WTC11 (cell line): ENCODE data around the gene TMSB15C. TPM values are rescaled to one million over a fixed set of nuclear protein-coding genes. Genes with fewer than 3 reads are reported as not detected.

Experiments
- ATAC-seq: fragments of 200-7000 bp; cut with Tn5 transposase; 2 replicates; pipeline ENCODE4 v1.10.0; 2021; ENCODE audit warnings: mild to moderate bottlenecking, moderate library complexity
- CTCF ChIA-PET: fragments of 300-600 bp; sonication (Branson Sonifier 250); formaldehyde crosslinking; loops from one replicate; lab custom pipeline; 2021; ENCODE audit warnings: antibody characterized with exemption; lab: Charles Lee
- POLR2A ChIA-PET: fragments of 350-600 bp; sonication (Branson Sonifier 250); formaldehyde crosslinking; loops from one replicate; lab custom pipeline; 2021; ENCODE audit warnings: antibody characterized with exemption; lab: Charles Lee
- DNase-seq: peaks from one replicate; pipeline ENCODE4 v3.0.0; 2021; ENCODE audit warnings: low spot score
- H3K27ac Mint-ChIP-seq: 2 replicates; pipeline ENCODE4 v1.8.0; 2021; ENCODE audit warnings: mixed read lengths
- H3K27me3 Mint-ChIP-seq: 2 replicates; pipeline ENCODE4 v1.8.0; 2021; ENCODE audit warnings: low read depth, mild to moderate bottlenecking, moderate library complexity, mixed read lengths
- H3K36me3 Mint-ChIP-seq: 2 replicates; pipeline ENCODE4 v1.8.0; 2021; ENCODE audit warnings: mixed read lengths
- H3K4me1 Mint-ChIP-seq: 2 replicates; pipeline ENCODE4 v1.8.0; 2022; ENCODE audit warnings: mixed read lengths
- H3K4me3 Mint-ChIP-seq: 2 replicates; pipeline ENCODE4 v1.8.0; 2021; ENCODE audit warnings: mild to moderate bottlenecking, moderate library complexity, mixed read lengths
- H3K9me3 Mint-ChIP-seq: 2 replicates; pipeline ENCODE4 v1.8.0; 2021; ENCODE audit warnings: mixed read lengths
- AFF4 ChIP-seq: sonication (generic); formaldehyde crosslinking; IDR thresholded peaks from 2 replicates; pipeline ENCODE4 v1.8.1; 2023; ENCODE audit warnings: mild to moderate bottlenecking, missing genetic modification reagents, borderline replicate concordance
- ATF2 ChIP-seq: sonication (generic); formaldehyde crosslinking; IDR thresholded peaks from 2 replicates; pipeline ENCODE4 v1.8.1; 2022; ENCODE audit warnings: low read depth, missing genetic modification reagents, borderline replicate concordance
- IRF2 ChIP-seq: sonication (generic); formaldehyde crosslinking; IDR thresholded peaks from 2 replicates; pipeline ENCODE4 v1.8.0; 2022; ENCODE audit warnings: low read depth, missing genetic modification reagents, borderline replicate concordance
- MYBL2 ChIP-seq: sonication (generic); formaldehyde crosslinking; IDR thresholded peaks from 2 replicates; pipeline ENCODE4 v1.8.1; 2023; ENCODE audit warnings: mild to moderate bottlenecking, moderate library complexity, missing genetic modification reagents
- NR3C1 ChIP-seq: sonication (generic); formaldehyde crosslinking; conservative IDR thresholded peaks from 2 replicates; pipeline ENCODE4 v1.8.1; 2023; ENCODE audit warnings: low read depth, mild to moderate bottlenecking, missing genetic modification reagents
- SMAD3 ChIP-seq: sonication (generic); formaldehyde crosslinking; IDR thresholded peaks from 2 replicates; pipeline ENCODE4 v1.8.0; 2022; ENCODE audit warnings: missing genetic modification reagents, mild to moderate bottlenecking, borderline replicate concordance
- SMAD4 ChIP-seq: sonication (generic); formaldehyde crosslinking; IDR thresholded peaks from 2 replicates; pipeline ENCODE4 v1.8.0; 2022; ENCODE audit warnings: mild to moderate bottlenecking, missing genetic modification reagents
- ZBTB21 ChIP-seq: sonication (generic); formaldehyde crosslinking; IDR thresholded peaks from 2 replicates; pipeline ENCODE4 v1.8.1; 2023; ENCODE audit warnings: mild to moderate bottlenecking, missing genetic modification reagents, borderline replicate concordance
- ZNF219 ChIP-seq: sonication (generic); formaldehyde crosslinking; IDR thresholded peaks from 2 replicates; pipeline ENCODE4 v1.8.0; 2023; ENCODE audit warnings: missing genetic modification reagents, mild to moderate bottlenecking, borderline replicate concordance
- ZNF232 ChIP-seq: sonication (generic); formaldehyde crosslinking; IDR thresholded peaks from 2 replicates; pipeline ENCODE4 v1.8.0; 2022; ENCODE audit warnings: mild to moderate bottlenecking, missing genetic modification reagents
- ZNF263 ChIP-seq: sonication (generic); formaldehyde crosslinking; IDR thresholded peaks from 2 replicates; pipeline ENCODE4 v1.8.1; 2022; ENCODE audit warnings: low read depth, mild to moderate bottlenecking, moderate library complexity, missing genetic modification reagents
- ZNF396 ChIP-seq: fragments of 250-450 bp; sonication (Bioruptor Pico); IDR thresholded peaks from 2 replicates; pipeline ENCODE4 v1.8.0; 2021; ENCODE audit warnings: mild to moderate bottlenecking, moderate library complexity, borderline replicate concordance
- total RNA-seq: library from RNA; stranded (reverse); gene quantifications from 3 replicates; pipeline ENCODE4 v1.2.3, GENCODE V29; 2021
- TF ChIP-seq, protein P1 (sequence below): fragments of 200-600 bp; IDR thresholded peaks from 2 replicates; pipeline ENCODE4 v1.8.0; 2022; ENCODE audit warnings: antibody characterized with exemption
- TF ChIP-seq, protein P2 (sequence below): fragments of 250-450 bp; sonication (Bioruptor Pico); IDR thresholded peaks from 2 replicates; pipeline ENCODE4 v1.9.0; 2021; ENCODE audit warnings: moderate library complexity, mild to moderate bottlenecking, inconsistent platforms, borderline replicate concordance
- TF ChIP-seq, protein P3 (sequence below): sonication (generic); formaldehyde crosslinking; IDR thresholded peaks from 2 replicates; pipeline ENCODE4 v1.8.1; 2022; ENCODE audit warnings: missing genetic modification reagents, borderline replicate concordance
- TF ChIP-seq, protein P4 (sequence below): sonication (generic); formaldehyde crosslinking; IDR thresholded peaks from 2 replicates; pipeline ENCODE4 v1.8.1; 2022; ENCODE audit warnings: mild to moderate bottlenecking, moderate library complexity, missing genetic modification reagents

Gene TMSB15C
- total RNA-seq, 1 experiment from 2014 or later = 4.3 TPM

GRCh38 chrX:104098919-104099318, 22.9 kb upstream of the TMSB15C start:
- ATAC-seq = no peak
- CTCF ChIA-PET = interaction anchor here (0.9 to 1.0 kb wide), 2 partner anchors 14 to 38 kb away, joined by 3 to 4 read pairs; no protein-coding TSS in a partner anchor
- H3K36me3 Mint-ChIP-seq = no peaks in the 10 kb centered on the region
- POLR2A ChIA-PET = no interaction called here
- no peaks in the 10 kb centered on the region for H3K9me3 Mint-ChIP-seq
- H3K27me3 Mint-ChIP-seq = peaks cover 8% of the 10 kb centered on the region
- H3K4me3 Mint-ChIP-seq = no peak overlapping the region
- H3K27ac Mint-ChIP-seq = no peak overlapping the region
- no peaks in the 10 kb centered on the region for H3K4me1 Mint-ChIP-seq
- no peak for TF ChIP-seq ZNF263 (CRISPR knock-in tag)
- TF ChIP-seq, protein P1, sequence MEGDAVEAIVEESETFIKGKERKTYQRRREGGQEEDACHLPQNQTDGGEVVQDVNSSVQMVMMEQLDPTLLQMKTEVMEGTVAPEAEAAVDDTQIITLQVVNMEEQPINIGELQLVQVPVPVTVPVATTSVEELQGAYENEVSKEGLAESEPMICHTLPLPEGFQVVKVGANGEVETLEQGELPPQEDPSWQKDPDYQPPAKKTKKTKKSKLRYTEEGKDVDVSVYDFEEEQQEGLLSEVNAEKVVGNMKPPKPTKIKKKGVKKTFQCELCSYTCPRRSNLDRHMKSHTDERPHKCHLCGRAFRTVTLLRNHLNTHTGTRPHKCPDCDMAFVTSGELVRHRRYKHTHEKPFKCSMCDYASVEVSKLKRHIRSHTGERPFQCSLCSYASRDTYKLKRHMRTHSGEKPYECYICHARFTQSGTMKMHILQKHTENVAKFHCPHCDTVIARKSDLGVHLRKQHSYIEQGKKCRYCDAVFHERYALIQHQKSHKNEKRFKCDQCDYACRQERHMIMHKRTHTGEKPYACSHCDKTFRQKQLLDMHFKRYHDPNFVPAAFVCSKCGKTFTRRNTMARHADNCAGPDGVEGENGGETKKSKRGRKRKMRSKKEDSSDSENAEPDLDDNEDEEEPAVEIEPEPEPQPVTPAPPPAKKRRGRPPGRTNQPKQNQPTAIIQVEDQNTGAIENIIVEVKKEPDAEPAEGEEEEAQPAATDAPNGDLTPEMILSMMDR = no peak
- no peak for TF ChIP-seq ZNF232
- TF ChIP-seq, protein P2, sequence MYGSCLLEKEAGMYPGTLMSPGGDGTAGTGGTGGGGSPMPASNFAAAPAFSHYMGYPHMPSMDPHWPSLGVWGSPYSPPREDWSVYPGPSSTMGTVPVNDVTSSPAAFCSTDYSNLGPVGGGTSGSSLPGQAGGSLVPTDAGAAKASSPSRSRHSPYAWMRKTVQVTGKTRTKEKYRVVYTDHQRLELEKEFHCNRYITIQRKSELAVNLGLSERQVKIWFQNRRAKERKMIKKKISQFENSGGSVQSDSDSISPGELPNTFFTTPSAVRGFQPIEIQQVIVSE = no peak
- no peak for TF ChIP-seq AFF4 (CRISPR knock-in tag)
- TF ChIP-seq ZNF219 (CRISPR knock-in tag) = no peak
- no peak for TF ChIP-seq IRF2
- no peak for TF ChIP-seq NR3C1 (CRISPR knock-in tag)
- TF ChIP-seq, protein P3, sequence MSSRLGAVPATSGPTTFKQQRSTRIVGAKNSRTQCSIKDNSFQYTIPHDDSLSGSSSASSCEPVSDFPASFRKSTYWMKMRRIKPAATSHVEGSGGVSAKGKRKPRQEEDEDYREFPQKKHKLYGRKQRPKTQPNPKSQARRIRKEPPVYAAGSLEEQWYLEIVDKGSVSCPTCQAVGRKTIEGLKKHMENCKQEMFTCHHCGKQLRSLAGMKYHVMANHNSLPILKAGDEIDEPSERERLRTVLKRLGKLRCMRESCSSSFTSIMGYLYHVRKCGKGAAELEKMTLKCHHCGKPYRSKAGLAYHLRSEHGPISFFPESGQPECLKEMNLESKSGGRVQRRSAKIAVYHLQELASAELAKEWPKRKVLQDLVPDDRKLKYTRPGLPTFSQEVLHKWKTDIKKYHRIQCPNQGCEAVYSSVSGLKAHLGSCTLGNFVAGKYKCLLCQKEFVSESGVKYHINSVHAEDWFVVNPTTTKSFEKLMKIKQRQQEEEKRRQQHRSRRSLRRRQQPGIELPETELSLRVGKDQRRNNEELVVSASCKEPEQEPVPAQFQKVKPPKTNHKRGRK (CRISPR knock-in tag) = no peak
- TF ChIP-seq SMAD4 (CRISPR knock-in tag) = no peak
- TF ChIP-seq ATF2 = no peak
- TF ChIP-seq ZBTB21 (CRISPR knock-in tag) = no peak
- TF ChIP-seq MYBL2 (CRISPR knock-in tag) = no peak
- TF ChIP-seq ZNF396 (CRISPR knock-in tag) = no peak
- no peak for DNase-seq

DNA sequence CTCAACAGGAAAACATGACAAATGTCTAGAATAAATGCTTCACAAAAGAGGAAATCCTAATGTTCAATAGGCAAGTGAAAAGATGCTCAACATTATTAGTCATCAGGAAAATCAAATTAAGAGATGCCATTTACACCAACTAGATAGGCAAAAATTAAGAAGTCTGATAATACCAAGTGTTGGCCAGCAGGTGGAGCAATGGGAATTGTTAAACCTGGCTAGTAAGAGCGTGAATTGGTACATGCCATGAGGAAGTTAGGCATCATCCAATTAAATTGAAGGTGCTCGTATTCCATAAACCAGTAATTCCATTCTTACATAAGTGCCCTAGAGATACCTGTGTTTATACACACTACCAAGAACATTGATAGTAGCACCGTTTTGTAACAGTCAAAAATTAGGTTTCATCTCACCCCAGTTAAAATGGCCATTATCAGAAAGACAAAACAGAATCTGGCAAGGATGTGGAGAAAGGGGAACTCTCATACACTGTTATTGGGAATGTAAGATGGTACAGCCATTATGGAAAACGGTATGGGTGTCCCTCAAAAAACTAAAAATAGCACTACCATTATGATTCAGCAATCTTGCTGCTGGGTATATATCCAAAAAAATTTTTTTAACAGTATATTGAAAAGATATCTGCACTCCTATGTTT, 22.2 kb upstream of the TMSB15C start:
- POLR2A ChIA-PET = no interaction called here
- H3K9me3 Mint-ChIP-seq = no peaks in the 10 kb centered on the region
- DNase-seq = peak; percentile 21
- no peak overlapping the region for H3K4me3 Mint-ChIP-seq
- no peaks in the 10 kb centered on the region for H3K4me1 Mint-ChIP-seq
- CTCF ChIA-PET = interaction anchor here (0.9 to 1.0 kb wide), 2 partner anchors 15 to 38 kb away, joined by 3 to 4 read pairs; no protein-coding TSS in a partner anchor
- peak; percentile 47; the same call in 1 of the 2 replicates for ATAC-seq
- no peaks in the 10 kb centered on the region for H3K36me3 Mint-ChIP-seq
- H3K27me3 Mint-ChIP-seq = peaks cover 11% of the 10 kb centered on the region
- no peak overlapping the region for H3K27ac Mint-ChIP-seq
- TF ChIP-seq, protein P4, sequence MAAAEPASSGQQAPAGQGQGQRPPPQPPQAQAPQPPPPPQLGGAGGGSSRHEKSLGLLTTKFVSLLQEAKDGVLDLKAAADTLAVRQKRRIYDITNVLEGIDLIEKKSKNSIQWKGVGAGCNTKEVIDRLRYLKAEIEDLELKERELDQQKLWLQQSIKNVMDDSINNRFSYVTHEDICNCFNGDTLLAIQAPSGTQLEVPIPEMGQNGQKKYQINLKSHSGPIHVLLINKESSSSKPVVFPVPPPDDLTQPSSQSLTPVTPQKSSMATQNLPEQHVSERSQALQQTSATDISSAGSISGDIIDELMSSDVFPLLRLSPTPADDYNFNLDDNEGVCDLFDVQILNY = no peak
- TF ChIP-seq SMAD3 (CRISPR knock-in tag) = no peak
- TF ChIP-seq, protein P1 = 0 out of 2 replicates have a peak, but pooled peaks have one; percentile 26
